HepG2 (cell line): ENCODE data around the gene MGA. TPM values are rescaled to one million over a fixed set of nuclear protein-coding genes. Genes with fewer than 3 reads are reported as not detected.

ENCODE experiments used
- CBX5 ChIP-seq: sonication (generic); formaldehyde crosslinking; IDR thresholded peaks from 2 replicates; pipeline ENCODE4 v1.4.0; 2020; ENCODE audit warnings: missing genetic modification reagents, borderline replicate concordance
- CENPT ChIP-seq: sonication (generic); formaldehyde crosslinking; IDR thresholded peaks from 2 replicates; pipeline ENCODE4 v1.8.0; 2022; ENCODE audit warnings: low read depth, mild to moderate bottlenecking, moderate library complexity, missing genetic modification reagents
- EHMT2 ChIP-seq: fragments of 200-600 bp; sonication (generic); IDR thresholded peaks from 2 replicates; pipeline ENCODE4 v1.7.0; 2017; ENCODE audit warnings: antibody characterized with exemption, low read depth, low read length, borderline replicate concordance
- MAFG ChIP-seq: sonication (generic); formaldehyde crosslinking; IDR thresholded peaks from 2 replicates; pipeline ENCODE4 v1.5.1; 2020; ENCODE audit warnings: mild to moderate bottlenecking, missing genetic modification reagents
- MAX ChIP-seq: IDR thresholded peaks from 2 replicates; pipeline ENCODE4 v1.6.1; 2012; ENCODE audit warnings: inconsistent platforms
- MBNL3 ChIP-seq: fragments of 250-450 bp; sonication (Bioruptor Pico); conservative IDR thresholded peaks from 2 replicates; pipeline ENCODE4 v1.8.0; 2022; ENCODE audit warnings: mild to moderate bottlenecking, inconsistent platforms
- MLXIP ChIP-seq: sonication (generic); formaldehyde crosslinking; IDR thresholded peaks from 2 replicates; pipeline ENCODE4 v1.9.0; 2021; ENCODE audit warnings: missing genetic modification reagents, borderline replicate concordance
- MYC ChIP-seq: sonication (generic); formaldehyde crosslinking; IDR thresholded peaks from 2 replicates; pipeline ENCODE4 v1.9.0; 2021; ENCODE audit warnings: missing genetic modification reagents, borderline replicate concordance
- RAD51 ChIP-seq: fragments of 450-650 bp; IDR thresholded peaks from 2 replicates; pipeline ENCODE4 v1.6.1; 2016; ENCODE audit warnings: borderline replicate concordance
- RBAK ChIP-seq: sonication (generic); formaldehyde crosslinking; IDR thresholded peaks from 2 replicates; pipeline ENCODE4 v1.5.1; 2020; ENCODE audit warnings: mild to moderate bottlenecking, missing genetic modification reagents
- SALL1 ChIP-seq: sonication (generic); formaldehyde crosslinking; IDR thresholded peaks from 2 replicates; pipeline ENCODE4 v1.8.0; 2022; ENCODE audit warnings: mild to moderate bottlenecking, missing genetic modification reagents
- SPEN ChIP-seq: sonication (generic); formaldehyde crosslinking; IDR thresholded peaks from 2 replicates; pipeline ENCODE4 v1.5.1; 2020; ENCODE audit warnings: low read depth, mild to moderate bottlenecking, missing genetic modification reagents
- TIGD3 ChIP-seq: sonication (generic); formaldehyde crosslinking; IDR thresholded peaks from 2 replicates; pipeline ENCODE4 v1.5.1; 2020; ENCODE audit warnings: mild to moderate bottlenecking, missing genetic modification reagents, borderline replicate concordance
- WIZ ChIP-seq: sonication (generic); formaldehyde crosslinking; IDR thresholded peaks from 2 replicates; pipeline ENCODE4 v1.5.1; 2020; ENCODE audit warnings: mild to moderate bottlenecking, missing genetic modification reagents
- ZNF124 ChIP-seq: sonication (generic); formaldehyde crosslinking; IDR thresholded peaks from 2 replicates; pipeline ENCODE4 v1.4.0; 2020; ENCODE audit warnings: missing genetic modification reagents
- ZNF251 ChIP-seq: sonication (generic); formaldehyde crosslinking; IDR thresholded peaks from 2 replicates; pipeline ENCODE4 v1.9.0; 2021; ENCODE audit warnings: mild to moderate bottlenecking, missing genetic modification reagents
- ZNF280B ChIP-seq: sonication (generic); formaldehyde crosslinking; IDR thresholded peaks from 2 replicates; pipeline ENCODE4 v1.5.0; 2020; ENCODE audit warnings: missing genetic modification reagents, mild to moderate bottlenecking, borderline replicate concordance
- ZNF331 ChIP-seq: sonication (generic); formaldehyde crosslinking; IDR thresholded peaks from 2 replicates; pipeline ENCODE4 v1.4.0; 2020; ENCODE audit warnings: missing genetic modification reagents
- ZNF431 ChIP-seq: sonication (generic); formaldehyde crosslinking; IDR thresholded peaks from 2 replicates; pipeline ENCODE4 v1.9.0; 2022; ENCODE audit warnings: missing genetic modification reagents, low read depth, mild to moderate bottlenecking, borderline replicate concordance
- ZNF460 ChIP-seq: sonication (generic); formaldehyde crosslinking; IDR thresholded peaks from 2 replicates; pipeline ENCODE4 v1.5.1; 2020; ENCODE audit warnings: missing genetic modification reagents, mild to moderate bottlenecking, borderline replicate concordance
- ZNF788 ChIP-seq: sonication (generic); formaldehyde crosslinking; IDR thresholded peaks from 2 replicates; pipeline ENCODE4 v1.5.0; 2020; ENCODE audit warnings: mild to moderate bottlenecking, missing genetic modification reagents, borderline replicate concordance
- polyA plus RNA-seq, 8 experiments: library from polyadenylated mRNA; depleted of rRNA in 3 of 8; stranded (reverse) in 7 of 8; unstranded in 1 of 8; fragments of >200 nt; fragmentation: Illumina TruSeq in 4 of 8; extraction: Trizol in 4 of 8; gene quantifications; 2 replicates each; pipeline versions ENCODE4 v1.2.1 to v1.2.3, GENCODE V29; 2011 to 2016; ENCODE audit warnings: low read depth in 4 of 8, missing spikeins in 1 of 8, mixed read lengths in 1 of 8; ENCODE audit not compliant: insufficient read depth in 1 of 8
- total RNA-seq, 5 experiments: library from RNA; depleted of rRNA; stranded (reverse); fragments of >200 nt; fragmentation: Illumina TruSeq; extraction: Trizol; gene quantifications; 2 replicates each; pipeline ENCODE4 v1.2.3, GENCODE V29; 2016; ENCODE audit warnings: low read depth in 1 of 5
- TF ChIP-seq, protein P1 (sequence below): IDR thresholded peaks from 2 replicates; pipeline ENCODE4 v1.6.1; 2018; ENCODE audit warnings: missing genetic modification reagents, mild to moderate bottlenecking, missing compliant biosample characterization

MGA gene
- total and polyA plus RNA-seq, 2 of the 13 experiments (the other 11 are each of a cell fraction or from before 2014, with no cell fraction given) = 5.3 to 59.0 TPM

GRCh38 chr15:41660235-41661077 lies at the start of gene MGA (continued):
- TF ChIP-seq ZNF788 (CRISPR knock-in tag) (no peak), CBX5 (CRISPR knock-in tag) (peak; percentile 20; the same call in 1 of the 2 replicates), MAFG (no peak), ZNF124 (CRISPR knock-in tag) (0 out of 2 replicates have a peak, but pooled peaks have one; percentile 33), MBNL3 (CRISPR knock-in tag) (no peak), RAD51 (no peak), ZNF251 (peak; percentile 77; the same call in 1 of the 2 replicates), CENPT (CRISPR knock-in tag) (0 out of 2 replicates have a peak, but pooled peaks have one; percentile 45), EHMT2 (no peak), SPEN (peak; percentile 34; the same call in 1 of the 2 replicates), ZNF460 (CRISPR knock-in tag) (no peak), SALL1 (CRISPR knock-in tag) (peak; percentile 84), WIZ (CRISPR knock-in tag) (0 out of 2 replicates have a peak, but pooled peaks have one; percentile 44), TIGD3 (CRISPR knock-in tag) (peak; percentile 75; the same call in 1 of the 2 replicates), MLXIP (CRISPR knock-in tag) (no peak; the same call in 1 of the 2 replicates), ZNF331 (CRISPR knock-in tag) (no peak), RBAK (CRISPR knock-in tag) (no peak), ZNF431 (CRISPR knock-in tag) (peak; percentile 44; the same call in 1 of the 2 replicates), MAX (peak; percentile 92), MYC (CRISPR knock-in tag) (peak; percentile 86), ZNF280B (CRISPR knock-in tag) (peak; percentile 70; the same call in 1 of the 2 replicates)
- TF ChIP-seq, protein P1, sequence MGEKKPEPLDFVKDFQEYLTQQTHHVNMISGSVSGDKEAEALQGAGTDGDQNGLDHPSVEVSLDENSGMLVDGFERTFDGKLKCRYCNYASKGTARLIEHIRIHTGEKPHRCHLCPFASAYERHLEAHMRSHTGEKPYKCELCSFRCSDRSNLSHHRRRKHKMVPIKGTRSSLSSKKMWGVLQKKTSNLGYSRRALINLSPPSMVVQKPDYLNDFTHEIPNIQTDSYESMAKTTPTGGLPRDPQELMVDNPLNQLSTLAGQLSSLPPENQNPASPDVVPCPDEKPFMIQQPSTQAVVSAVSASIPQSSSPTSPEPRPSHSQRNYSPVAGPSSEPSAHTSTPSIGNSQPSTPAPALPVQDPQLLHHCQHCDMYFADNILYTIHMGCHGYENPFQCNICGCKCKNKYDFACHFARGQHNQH (CRISPR knock-in tag) = peak; percentile 40; the same call in 1 of the 2 replicates
